Neuronal stem cell (in vitro differentiated cells): ENCODE measurements around the gene RAP1GDS1.

ENCODE experiments used
- DNase-seq: peaks from one replicate; pipeline ENCODE4 v3.0.0-alpha.2; 2013; ENCODE audit warnings: low spot score
- H2AFZ ChIP-seq: one replicate; pipeline ENCODE4 v1.6.1; 2013; ENCODE audit warnings: mild to moderate bottlenecking, low read length, inconsistent platforms
- H2AK5ac ChIP-seq: 2 replicates; pipeline ENCODE4 v1.6.1; 2013; ENCODE audit warnings: low read depth, mild to moderate bottlenecking, inconsistent platforms, low read length, moderate library complexity, mixed read lengths
- H2BK120ac ChIP-seq: 2 replicates; pipeline ENCODE4 v1.6.1; 2013; ENCODE audit warnings: low read depth, mild to moderate bottlenecking, inconsistent platforms, low read length, moderate library complexity, mixed read lengths
- H2BK12ac ChIP-seq: one replicate; pipeline ENCODE4 v1.6.1; 2013; ENCODE audit warnings: low read length, inconsistent platforms
- H2BK15ac ChIP-seq: 2 replicates; pipeline ENCODE4 v1.6.1; 2013; ENCODE audit warnings: mild to moderate bottlenecking, low read length, inconsistent platforms, mixed read lengths
- H2BK5ac ChIP-seq: one replicate; pipeline ENCODE4 v1.6.1; 2013; ENCODE audit warnings: inconsistent platforms, mild to moderate bottlenecking, low read length, moderate library complexity
- H3K14ac ChIP-seq: one replicate; pipeline ENCODE4 v1.6.1; 2013; ENCODE audit warnings: low read length, inconsistent platforms
- H3K18ac ChIP-seq: 2 replicates; pipeline ENCODE4 v1.6.1; 2013; ENCODE audit warnings: low read length, inconsistent platforms
- H3K23ac ChIP-seq: 2 replicates; pipeline ENCODE4 v1.6.1; 2013; ENCODE audit warnings: low read depth, mild to moderate bottlenecking, mixed read lengths, low read length, inconsistent platforms; ENCODE audit not compliant: poor library complexity
- H3K27ac ChIP-seq: replicated peaks from 3 replicates; pipeline ENCODE4 v1.5.1; 2013; ENCODE audit warnings: low read length, inconsistent platforms
- H3K27me3 ChIP-seq, 3 experiments: 2 replicates each; pipeline ENCODE4 v1.6.1; 2013; ENCODE audit warnings: low read length in 3 of 3, mild to moderate bottlenecking in 2 of 3, inconsistent platforms in 1 of 3, low read depth in 1 of 3, mixed read lengths in 1 of 3, moderate library complexity in 1 of 3; ENCODE audit not compliant: control insufficient read depth in 3 of 3, insufficient read depth in 3 of 3
- H3K36me3 ChIP-seq, 2 donors: replicated peaks in 1 of 2; 2 replicates each; pipeline ENCODE4 v1.6.1; 2013; ENCODE audit warnings: low read length in 2 of 2; ENCODE audit not compliant: control insufficient read depth in 2 of 2, insufficient read depth in 2 of 2
- H3K4ac ChIP-seq: 2 replicates; pipeline ENCODE4 v1.6.1; 2013; ENCODE audit warnings: inconsistent platforms, mild to moderate bottlenecking, low read length, moderate library complexity
- H3K4me1 ChIP-seq, 2 donors: 1 replicate in 1 of 2; 2 replicates in 1 of 2; pipeline ENCODE4 v1.6.1; 2013; ENCODE audit warnings: low read length in 2 of 2, low read depth in 1 of 2; ENCODE audit not compliant: control insufficient read depth in 2 of 2, insufficient read depth in 1 of 2
- H3K4me2 ChIP-seq: one replicate; pipeline ENCODE4 v1.6.1; 2013; ENCODE audit warnings: mild to moderate bottlenecking, low read length, inconsistent platforms; ENCODE audit not compliant: insufficient read depth, poor library complexity, severe bottlenecking
- H3K4me3 ChIP-seq, 2 donors: 2 replicates each; pipeline ENCODE4 v1.5.1; 2013; ENCODE audit warnings: low read length in 2 of 2, mild to moderate bottlenecking in 2 of 2, inconsistent platforms in 1 of 2, moderate library complexity in 1 of 2
- H3K79me1 ChIP-seq: one replicate; pipeline ENCODE4 v1.6.1; 2013; ENCODE audit warnings: low read depth, mild to moderate bottlenecking, inconsistent platforms, low read length, moderate library complexity
- H3K9ac ChIP-seq: one replicate; pipeline ENCODE4 v1.6.1; 2013; ENCODE audit warnings: mild to moderate bottlenecking, low read depth, low read length, inconsistent platforms; ENCODE audit not compliant: poor library complexity
- H3K9me3 ChIP-seq, 2 donors: replicated peaks in 1 of 2; 2 replicates each; pipeline versions ENCODE3 to v1.6.1; 2013; ENCODE audit warnings: low read length in 2 of 2, mild to moderate bottlenecking in 2 of 2, inconsistent platforms in 1 of 2, low read depth in 1 of 2, mixed read lengths in 1 of 2, moderate library complexity in 1 of 2; ENCODE audit not compliant: control insufficient read depth in 2 of 2, insufficient read depth in 1 of 2
- H4K8ac ChIP-seq: one replicate; pipeline ENCODE4 v1.6.1; 2013; ENCODE audit warnings: low read depth, mild to moderate bottlenecking, inconsistent platforms, low read length, moderate library complexity
- H4K91ac ChIP-seq: one replicate; pipeline ENCODE4 v1.6.1; 2013; ENCODE audit warnings: low read length, low read depth, mild to moderate bottlenecking, inconsistent platforms; ENCODE audit not compliant: poor library complexity
- WGBS, 2 donors: extraction: QIAGEN DNeasy Blood & Tissue Kit; methylation state at CpG; one replicate each; pipeline ENCODE4 v1.1.7; 2013; ENCODE audit warnings: missing lambda C conversion rate in 2 of 2, mixed read lengths in 1 of 2; ENCODE audit not compliant: insufficient read length in 2 of 2, insufficient replicate concordance in 1 of 2; ENCODE audit errors: extremely low coverage in 2 of 2; 5-methylcytosine and 5-hydroxymethylcytosine counted together

RAP1GDS1 gene

GRCh38 chr4:98446499-98447375, 185.6 kb downstream of the RAP1GDS1 start:
- no peak overlapping the region for H3K23ac ChIP-seq
- no peak overlapping the region for H4K8ac ChIP-seq
- no peak overlapping the region for H2BK15ac ChIP-seq
- no peak overlapping the region for H2AFZ ChIP-seq
- H3K79me1 ChIP-seq = no peaks in the 10 kb centered on the region
- peaks cover 0 to 19% of the 10 kb centered on the region in 2 donors for H3K36me3 ChIP-seq
- H3K9me3 ChIP-seq = no peaks in the 10 kb centered on the region
- no peak overlapping the region for H4K91ac ChIP-seq
- no peak overlapping the region for H2AK5ac ChIP-seq
- H3K14ac ChIP-seq = no peak overlapping the region
- no peak overlapping the region for H3K9ac ChIP-seq
- no peak for DNase-seq
- no peaks in the 10 kb centered on the region for H3K27me3 ChIP-seq
- no peak overlapping the region for H3K18ac ChIP-seq
- no peak overlapping the region for H2BK12ac ChIP-seq
- WGBS, 2 donors = no CpG with 5 or more reads among the region's 10 CpGs
- no peak overlapping the region for H2BK120ac ChIP-seq
- H3K27ac ChIP-seq = no peak overlapping the region
- no peak overlapping the region for H3K4me3 ChIP-seq
- no peak overlapping the region for H3K4me2 ChIP-seq
- H3K4me1 ChIP-seq = no peaks in the 10 kb centered on the region
- H2BK5ac ChIP-seq = no peak overlapping the region
- H3K4ac ChIP-seq = no peak overlapping the region

- no peak overlapping the region for H3K27ac ChIP-seq
- no peak for DNase-seq
- H3K4me1 ChIP-seq = no peaks in the 10 kb centered on the region
- H2AFZ ChIP-seq = no peak overlapping the region
- no peak overlapping the region for H3K14ac ChIP-seq
- H3K4me2 ChIP-seq = no peak overlapping the region
- no peak overlapping the region for H2BK120ac ChIP-seq
- no peak overlapping the region for H3K23ac ChIP-seq
- WGBS, 2 donors = no CpG with 5 or more reads among the region's 5 CpGs
- H2AK5ac ChIP-seq = no peak overlapping the region
- no peak overlapping the region for H3K18ac ChIP-seq
- H3K4me3 ChIP-seq = no peak overlapping the region
- H3K9ac ChIP-seq = no peak overlapping the region
- H3K27me3 ChIP-seq = no peaks in the 10 kb centered on the region
- H3K4ac ChIP-seq = no peak overlapping the region
- H3K9me3 ChIP-seq = no peaks in the 10 kb centered on the region
- H4K91ac ChIP-seq = no peak overlapping the region
- H2BK5ac ChIP-seq = no peak overlapping the region
- H2BK15ac ChIP-seq = no peak overlapping the region
- H2BK12ac ChIP-seq = no peak overlapping the region
- no peak overlapping the region for H4K8ac ChIP-seq
- H3K79me1 ChIP-seq = no peaks in the 10 kb centered on the region
- peaks cover 0 to 10% of the 10 kb centered on the region in 2 donors for H3K36me3 ChIP-seq
These were observed 186.5 kb downstream of the RAP1GDS1 start for GRCh38 chr4:98447648-98448047.

GRCh38 chr4:98448908-98449307, 187.7 kb downstream of the RAP1GDS1 start:
- no peak overlapping the region for H3K27ac ChIP-seq
- no peaks in the 10 kb centered on the region for H3K4me1 ChIP-seq
- H2BK5ac ChIP-seq = no peak overlapping the region
- no peak overlapping the region for H3K4ac ChIP-seq
- DNase-seq = no peak
- H2BK15ac ChIP-seq = no peak overlapping the region
- H3K18ac ChIP-seq = no peak overlapping the region
- no peak overlapping the region for H3K14ac ChIP-seq
- H3K36me3 ChIP-seq = no peaks in the 10 kb centered on the region
- H4K8ac ChIP-seq = no peak overlapping the region
- H3K79me1 ChIP-seq = no peaks in the 10 kb centered on the region
- no peaks in the 10 kb centered on the region for H3K9me3 ChIP-seq
- no peak overlapping the region for H2BK12ac ChIP-seq
- no peak overlapping the region for H2AK5ac ChIP-seq
- H2BK120ac ChIP-seq = no peak overlapping the region
- no peaks in the 10 kb centered on the region for H3K27me3 ChIP-seq
- H3K4me2 ChIP-seq = no peak overlapping the region
- H3K23ac ChIP-seq = no peak overlapping the region
- no peak overlapping the region for H2AFZ ChIP-seq
- H3K4me3 ChIP-seq = no peak overlapping the region
- H4K91ac ChIP-seq = no peak overlapping the region
- no peak overlapping the region for H3K9ac ChIP-seq

- H3K23ac ChIP-seq = no peak overlapping the region
- WGBS, 2 donors = no CpG with 5 or more reads among the region's 3 CpGs
- no peaks in the 10 kb centered on the region for H3K27me3 ChIP-seq
- no peak overlapping the region for H3K4ac ChIP-seq
- no peak overlapping the region for H2BK15ac ChIP-seq
- H3K4me1 ChIP-seq = no peaks in the 10 kb centered on the region
- H3K4me3 ChIP-seq = no peak overlapping the region
- no peaks in the 10 kb centered on the region for H3K36me3 ChIP-seq
- no peak overlapping the region for H2BK5ac ChIP-seq
- H3K79me1 ChIP-seq = no peaks in the 10 kb centered on the region
- H3K4me2 ChIP-seq = no peak overlapping the region
- H4K8ac ChIP-seq = no peak overlapping the region
- no peak for DNase-seq
- H2BK120ac ChIP-seq = no peak overlapping the region
- H3K27ac ChIP-seq = no peak overlapping the region
- H3K14ac ChIP-seq = no peak overlapping the region
- H2AK5ac ChIP-seq = no peak overlapping the region
- H2BK12ac ChIP-seq = no peak overlapping the region
- H3K9me3 ChIP-seq = no peaks in the 10 kb centered on the region
- H3K9ac ChIP-seq = no peak overlapping the region
- H3K18ac ChIP-seq = no peak overlapping the region
- no peak overlapping the region for H4K91ac ChIP-seq
- no peak overlapping the region for H2AFZ ChIP-seq
These were observed 190.9 kb downstream of the RAP1GDS1 start for GRCh38 chr4:98452091-98452490.
